Lower leg skin (tissue), 4 donors: ENCODE results near the gene HS6ST1. TPM values are rescaled to one million over a fixed set of nuclear protein-coding genes. Genes with fewer than 3 reads are reported as not detected.
A peak's percentile ranks its signal among the peaks of the same experiment; 100 is the strongest.

Experiments
- DNase-seq, 2 donors: peaks; one replicate each; pipeline ENCODE4 v3.0.0-alpha.2; 2019; ENCODE audit warnings: low spot score in 2 of 2
- H3K4me3 ChIP-seq: fragments of 200-600 bp; sonication (generic); 2 replicates; pipeline ENCODE4 v1.5.1; 2017; ENCODE audit warnings: mild to moderate bottlenecking, low read depth; ENCODE audit not compliant: poor library complexity, severe bottlenecking
- POLR2A ChIP-seq, 2 donors: fragments of 450-650 bp; IDR thresholded peaks; one replicate each; pipeline ENCODE4 v1.6.1; 2016 to 2017; ENCODE audit warnings: antibody characterized with exemption in 2 of 2, mild to moderate bottlenecking in 1 of 2, moderate library complexity in 1 of 2
- WGBS, 2 donors: methylation state at CpG; one replicate each; pipeline ENCODE4 v1.1.5; 2018; 5-methylcytosine and 5-hydroxymethylcytosine counted together
- intact Hi-C: fragments of 100-400 bp; cut with DNase I; formaldehyde crosslinking; loops from one replicate; pipeline ENCODE4 v1.15.0; 2023; ENCODE audit warnings: low total_unique reads
- total RNA-seq, 4 donors: library from RNA; depleted of rRNA; stranded (reverse); fragments of >200 nt; gene quantifications; one replicate each; pipeline ENCODE4 v1.1.0, GENCODE V29; 2016
- TF ChIP-seq, protein P1 (sequence below), 3 donors: fragments of 450-650 bp; IDR thresholded peaks; one replicate each; pipeline ENCODE4 v1.5.1; 2016; ENCODE audit warnings: antibody characterized with exemption in 3 of 3, mild to moderate bottlenecking in 3 of 3, moderate library complexity in 2 of 3

Gene HS6ST1
- total RNA-seq, 4 donors from 2014 or later, result 50.2 to 88.9 (median 69.3) TPM

DNA sequence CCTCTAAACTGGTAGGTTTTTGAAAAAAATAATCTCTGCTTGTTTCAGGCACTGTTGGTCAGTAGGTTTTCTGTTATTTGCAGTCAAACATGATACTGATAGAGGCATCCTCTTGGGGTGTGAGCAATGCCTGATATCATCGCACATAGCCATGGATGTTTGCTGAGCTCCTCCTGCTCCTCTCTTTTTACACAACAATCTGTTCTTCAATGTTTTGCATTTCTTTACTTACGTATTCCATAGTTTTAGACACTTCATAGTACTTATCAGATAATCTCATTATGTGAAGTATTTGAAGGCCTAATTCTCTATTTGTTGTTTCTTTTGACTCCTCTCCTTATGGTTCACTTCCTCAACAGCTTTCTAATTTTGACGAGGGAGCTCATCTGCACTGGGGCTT is 23.0 kb upstream of the HS6ST1 start:
- TF ChIP-seq, protein P1, sequence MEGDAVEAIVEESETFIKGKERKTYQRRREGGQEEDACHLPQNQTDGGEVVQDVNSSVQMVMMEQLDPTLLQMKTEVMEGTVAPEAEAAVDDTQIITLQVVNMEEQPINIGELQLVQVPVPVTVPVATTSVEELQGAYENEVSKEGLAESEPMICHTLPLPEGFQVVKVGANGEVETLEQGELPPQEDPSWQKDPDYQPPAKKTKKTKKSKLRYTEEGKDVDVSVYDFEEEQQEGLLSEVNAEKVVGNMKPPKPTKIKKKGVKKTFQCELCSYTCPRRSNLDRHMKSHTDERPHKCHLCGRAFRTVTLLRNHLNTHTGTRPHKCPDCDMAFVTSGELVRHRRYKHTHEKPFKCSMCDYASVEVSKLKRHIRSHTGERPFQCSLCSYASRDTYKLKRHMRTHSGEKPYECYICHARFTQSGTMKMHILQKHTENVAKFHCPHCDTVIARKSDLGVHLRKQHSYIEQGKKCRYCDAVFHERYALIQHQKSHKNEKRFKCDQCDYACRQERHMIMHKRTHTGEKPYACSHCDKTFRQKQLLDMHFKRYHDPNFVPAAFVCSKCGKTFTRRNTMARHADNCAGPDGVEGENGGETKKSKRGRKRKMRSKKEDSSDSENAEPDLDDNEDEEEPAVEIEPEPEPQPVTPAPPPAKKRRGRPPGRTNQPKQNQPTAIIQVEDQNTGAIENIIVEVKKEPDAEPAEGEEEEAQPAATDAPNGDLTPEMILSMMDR (IDR thresholded peaks at IDR 0.05), result no peak
- TF ChIP-seq POLR2A (IDR thresholded peaks at IDR 0.05), result no peak
- 93 to 96% methylated on average over 3 of the region's 3 CpGs for WGBS, 2 donors
- intact Hi-C loops, result no loop called here
- no peak overlapping the region for H3K4me3 ChIP-seq
- no peak for DNase-seq

DNA sequence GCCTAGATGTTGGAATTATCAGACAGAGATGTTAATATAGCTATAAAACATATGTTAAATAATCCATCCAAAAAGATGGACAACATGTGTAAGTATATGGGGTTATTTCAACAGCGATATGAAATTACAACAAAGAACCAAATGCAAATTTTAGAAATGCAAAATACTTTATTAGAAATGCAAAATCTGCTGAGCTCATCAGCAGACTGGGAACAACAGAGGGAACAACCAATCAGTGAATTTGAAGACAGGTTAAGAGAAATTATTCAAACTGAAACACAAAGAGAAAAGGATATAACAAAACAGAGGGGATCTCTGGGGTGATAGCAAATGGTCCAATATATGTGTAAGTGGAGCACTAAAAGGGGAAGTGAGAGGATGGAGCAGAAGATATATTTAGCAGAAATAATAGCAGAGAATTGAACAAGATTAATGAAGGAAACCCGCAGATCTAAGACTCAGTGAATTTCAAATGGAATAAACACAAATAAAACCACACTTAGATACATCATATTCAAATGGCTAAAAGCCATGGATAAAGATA is 13.5 kb upstream of the HS6ST1 start:
- no peak for DNase-seq
- WGBS, 2 donors, result 95 to 97% methylated on average over 2 of the region's 2 CpGs
- intact Hi-C loops, result no loop called here
- TF ChIP-seq POLR2A (IDR thresholded peaks at IDR 0.05), result no peak
- TF ChIP-seq, protein P1 (IDR thresholded peaks at IDR 0.05), result no peak
- H3K4me3 ChIP-seq, result no peak overlapping the region

DNA sequence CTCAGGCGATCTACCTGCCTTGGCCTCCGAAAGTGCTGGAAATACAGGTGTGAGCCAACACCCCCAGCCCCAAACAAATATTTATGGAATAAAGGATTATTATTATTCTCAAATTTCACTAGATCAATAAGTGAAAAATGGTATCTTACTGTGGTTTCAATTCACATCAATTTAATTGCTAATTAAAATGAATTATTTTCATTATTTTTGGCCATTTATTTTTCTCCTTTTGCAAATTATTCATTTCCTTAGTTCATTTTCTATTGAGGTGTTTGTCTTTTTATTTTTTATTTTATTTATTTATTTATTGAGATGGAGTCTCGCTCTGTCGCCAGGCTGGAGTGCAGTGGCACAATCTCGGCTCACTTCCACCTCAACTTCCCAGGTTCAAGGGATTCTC is 11.9 kb upstream of the HS6ST1 start:
- 97 to 98% methylated on average over 5 of the region's 5 CpGs for WGBS, 2 donors
- DNase-seq, result no peak
- no peak for TF ChIP-seq POLR2A (IDR thresholded peaks at IDR 0.05)
- TF ChIP-seq, protein P1 (IDR thresholded peaks at IDR 0.05), result no peak
- intact Hi-C loops, result no loop called here
- no peak overlapping the region for H3K4me3 ChIP-seq

DNA sequence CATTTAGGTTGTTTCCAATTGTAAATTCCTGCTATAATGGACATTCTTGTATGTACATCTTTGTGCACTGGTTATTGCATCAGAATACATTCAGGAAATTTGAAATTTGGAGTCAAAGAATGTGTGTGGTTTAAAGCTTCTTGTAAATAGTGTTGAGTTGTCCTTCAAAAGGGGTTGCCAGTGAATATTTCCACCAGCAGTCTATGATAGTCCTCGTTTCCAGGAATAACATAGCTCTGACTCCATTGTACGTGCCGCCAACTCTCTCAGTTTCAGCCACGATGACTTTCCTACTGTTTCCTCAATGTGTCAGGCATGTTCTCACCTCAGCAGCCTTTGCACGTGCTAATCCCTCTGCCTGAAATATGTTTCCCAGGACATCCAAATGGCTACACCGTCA is 10.9 kb upstream of the HS6ST1 start:
- WGBS, 2 donors, result 70 to 86% methylated on average over 6 of the region's 6 CpGs
- no peak overlapping the region for H3K4me3 ChIP-seq
- no peak for DNase-seq
- TF ChIP-seq, protein P1 (IDR thresholded peaks at IDR 0.05), result no peak
- no peak for TF ChIP-seq POLR2A (IDR thresholded peaks at IDR 0.05)
- intact Hi-C loops, result no loop called here

GRCh38 chr2:128327180-128327964 is 8.7 kb upstream of the HS6ST1 start:
- intact Hi-C loops, result no loop called here
- DNase-seq, result peak in 1 of 2 donors; percentile 77
- TF ChIP-seq, protein P1 (IDR thresholded peaks at IDR 0.05), result no peak
- TF ChIP-seq POLR2A (IDR thresholded peaks at IDR 0.05), result no peak
- WGBS, 2 donors, result 93% methylated on average over 11 of the region's 11 CpGs
- no peak overlapping the region for H3K4me3 ChIP-seq
